CD4-positive, alpha-beta T cell treated with Interferon gamma for 1 hour (primary cell): ENCODE results near the gene TCF23.
"Not testable (repeated sequence)": the region's sequence is repeated elsewhere in the genome, so short reads cannot be mapped to it uniquely, and the experiment has no call there.

Experiments used
- DNase-seq: peaks from one replicate; pipeline ENCODE4 v3.0.0-alpha.2; 2020

The TCF23 gene

GRCh38 chr2:27148801-27149439, at the start of gene TCF23:
Gene TCF23 (plus strand): TSS chr2:27149004. CDS start chr2:27149134, 130 bp downstream.
- DNase-seq: no peak

- DNase-seq: no peak
Measured at GRCh38 chr2:27099334-27099955, 49.4 kb upstream of the TCF23 start.

GRCh38 chr2:27100036-27100435, 48.8 kb upstream of the TCF23 start:
- no peak for DNase-seq

- no peak for DNase-seq
Measured at GRCh38 chr2:27102329-27102728, 46.5 kb upstream of the TCF23 start.

GRCh38 chr2:27105981-27106380, 42.8 kb upstream of the TCF23 start:
- DNase-seq: no peak

GRCh38 chr2:27108221-27108620, 40.6 kb upstream of the TCF23 start:
- no peak for DNase-seq

GRCh38 chr2:27109083-27109482, 39.7 kb upstream of the TCF23 start:
- DNase-seq: no peak

GRCh38 chr2:27110603-27111352, 38.0 kb upstream of the TCF23 start:
- DNase-seq: not testable (repeated sequence)

- DNase-seq: not testable (repeated sequence)
Measured at GRCh38 chr2:27111392-27112078, 37.3 kb upstream of the TCF23 start.

- no peak for DNase-seq
Measured at GRCh38 chr2:27115519-27115918, 33.3 kb upstream of the TCF23 start.

GRCh38 chr2:27117995-27118524, 30.7 kb upstream of the TCF23 start:
- DNase-seq: no peak

- DNase-seq: no peak
Measured at GRCh38 chr2:27118525-27119329, 30.1 kb upstream of the TCF23 start, which contains the start of gene CGREF1. Gene CGREF1 (minus strand): TSS chr2:27119128. CDS start chr2:27104366, 14,762 bp downstream.

GRCh38 chr2:27119330-27119670, 29.5 kb upstream of the TCF23 start:
- not testable (repeated sequence) for DNase-seq

GRCh38 chr2:27121906-27122305, 26.9 kb upstream of the TCF23 start:
- no peak for DNase-seq

GRCh38 chr2:27122791-27123190, 26.0 kb upstream of the TCF23 start:
- DNase-seq: no peak

GRCh38 chr2:27123302-27124150, 25.3 kb upstream of the TCF23 start, which contains the start of gene ABHD1:
Gene ABHD1 (plus strand): TSS chr2:27123815. CDS start chr2:27123949, 134 bp downstream.
- DNase-seq: peak; percentile 74

- no peak for DNase-seq
Measured at GRCh38 chr2:27125104-27125503, 23.7 kb upstream of the TCF23 start.

GRCh38 chr2:27126252-27126710, 22.5 kb upstream of the TCF23 start:
- no peak for DNase-seq

GRCh38 chr2:27127883-27128667, 20.7 kb upstream of the TCF23 start:
- no peak for DNase-seq
